Body of pancreas (tissue), 4 donors: ENCODE data around the gene CD34. TPM values are rescaled to one million over a fixed set of nuclear protein-coding genes. Genes with fewer than 3 reads are reported as not detected.

Source experiments
- ATAC-seq: fragments of 150-250 bp; one replicate; pipeline ENCODE4 v1.9.1; 2016
- DNase-seq, 4 donors: peaks; one replicate each; pipeline ENCODE4 v3.0.0-alpha.2; 2019
- H3K27ac ChIP-seq, 4 donors: fragments of 200-600 bp; sonication (generic); 1 replicate in 3 of 4; 2 replicates in 1 of 4; pipeline versions ENCODE4 v1.5.1 to v1.6.1; 2016 to 2019; ENCODE audit warnings: mild to moderate bottlenecking in 1 of 4, mixed read lengths in 1 of 4, moderate library complexity in 1 of 4
- H3K27me3 ChIP-seq, 2 donors: fragments of 200-600 bp; sonication (generic); one replicate each; pipeline ENCODE4 v1.6.0; 2016; ENCODE audit warnings: mild to moderate bottlenecking in 1 of 2
- H3K36me3 ChIP-seq, 2 donors: fragments of 200-600 bp; sonication (generic); replicated peaks in 1 of 2; 2 replicates each; pipeline ENCODE4 v1.5.1; 2016; ENCODE audit warnings: low read depth in 2 of 2; ENCODE audit not compliant: insufficient read depth in 1 of 2
- H3K4me1 ChIP-seq: fragments of 200-600 bp; sonication (generic); one replicate; pipeline ENCODE4 v1.6.0; 2016
- H3K4me3 ChIP-seq, 2 donors: fragments of 200-600 bp; sonication (generic); 1 replicate in 1 of 2; 2 replicates in 1 of 2; pipeline ENCODE4 v1.5.1; 2016 to 2019
- H3K9me3 ChIP-seq, 3 donors: fragments of 200-600 bp; sonication (generic); 1 replicate in 2 of 3; 2 replicates in 1 of 3; pipeline ENCODE4 v1.5.1; 2016
- CTCF ChIP-seq, 7 experiments: fragments of 450-650 bp in 4 of 7; fragments of 200-600 bp in 3 of 7; sonication (generic) in 3 of 7; IDR thresholded peaks; one replicate each; pipeline ENCODE4 v1.5.1; 2016 to 2019; ENCODE audit warnings: antibody characterized with exemption in 7 of 7
- POLR2A ChIP-seq, 3 donors: fragments of 450-650 bp; IDR thresholded peaks; one replicate each; pipeline ENCODE4 v1.6.1; 2016; ENCODE audit warnings: antibody characterized with exemption in 3 of 3, mild to moderate bottlenecking in 2 of 3
- WGBS, 2 donors: methylation state at CpG; one replicate each; pipeline ENCODE4 v1.1.5; 2017; 5-methylcytosine and 5-hydroxymethylcytosine counted together
- intact Hi-C: fragments of 100-400 bp; cut with DNase I; formaldehyde crosslinking; loops from one replicate; pipeline ENCODE4 v1.15.1; 2023
- total RNA-seq, 2 donors: library from RNA; depleted of rRNA; stranded (reverse); fragments of >200 nt; gene quantifications; one replicate each; pipeline ENCODE4 v1.1.0, GENCODE V29; 2016

The CD34 gene
- total RNA-seq, 2 donors from 2014 or later, result 11.5 to 14.8 TPM

GRCh38 chr1:207903767-207904166 is 7.2 kb downstream of the CD34 start:
- no peak overlapping the region for H3K4me3 ChIP-seq
- no peak overlapping the region for H3K27ac ChIP-seq
- ATAC-seq, result no peak
- intact Hi-C loops, result no loop called here
- no peaks in the 10 kb centered on the region for H3K9me3 ChIP-seq
- DNase-seq, result no peak
- H3K27me3 ChIP-seq, result no peaks in the 10 kb centered on the region
- H3K4me1 ChIP-seq, result no peaks in the 10 kb centered on the region
- 71 to 85% methylated on average over 3 of the region's 3 CpGs for WGBS, 2 donors
- H3K36me3 ChIP-seq, result no peaks in the 10 kb centered on the region
- TF ChIP-seq CTCF (IDR thresholded peaks at IDR 0.05), result no peak
- no peak for TF ChIP-seq POLR2A (IDR thresholded peaks at IDR 0.05)

GRCh38 chr1:207903053-207903452 is 7.9 kb downstream of the CD34 start:
- Histone ChIP-seq H3K27me3 (no peaks in the 10 kb centered on the region), H3K36me3 (no peaks in the 10 kb centered on the region), H3K27ac (no peak overlapping the region), H3K4me3 (no peak overlapping the region), H3K9me3 (no peaks in the 10 kb centered on the region), H3K4me1 (no peaks in the 10 kb centered on the region)
- intact Hi-C loops, result no loop called here
- 69 to 79% methylated on average over 2 of the region's 2 CpGs for WGBS, 2 donors
- ATAC-seq (no peak), DNase-seq (no peak)
- no peak for TF ChIP-seq POLR2A (IDR thresholded peaks at IDR 0.05)
- TF ChIP-seq CTCF (IDR thresholded peaks at IDR 0.05), result no peak

DNA sequence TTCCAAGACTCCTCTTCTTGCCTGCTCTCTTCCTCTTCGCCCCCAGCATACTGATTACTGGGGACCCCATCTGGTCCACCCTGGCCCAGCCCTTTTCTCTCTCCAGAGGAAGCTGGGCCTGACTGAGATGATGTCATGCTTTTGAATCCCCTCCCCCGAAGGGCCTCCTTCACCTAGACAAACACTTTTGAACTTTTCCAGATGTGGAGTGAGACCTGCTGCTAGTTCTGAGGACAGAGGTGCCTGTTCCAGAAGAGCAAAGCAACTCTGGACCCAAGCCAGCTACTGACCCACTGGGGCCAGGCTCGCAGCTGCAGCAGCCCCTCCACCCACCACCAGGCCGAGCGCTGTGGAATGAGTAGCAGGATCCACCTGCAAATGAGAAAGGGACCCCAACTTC is 8.4 kb downstream of the CD34 start:
- Histone ChIP-seq H3K4me3 (no peak overlapping the region), H3K4me1 (no peaks in the 10 kb centered on the region), H3K9me3 (no peaks in the 10 kb centered on the region), H3K36me3 (no peaks in the 10 kb centered on the region), H3K27me3 (no peaks in the 10 kb centered on the region), H3K27ac (no peak overlapping the region)
- DNase-seq, result no peak
- WGBS, 2 donors, result 63 to 75% methylated on average over 5 of the region's 5 CpGs
- ATAC-seq, result no peak
- TF ChIP-seq CTCF (IDR thresholded peaks at IDR 0.05) (no peak), POLR2A (IDR thresholded peaks at IDR 0.05) (no peak)
- intact Hi-C loops, result no loop called here

GRCh38 chr1:207901041-207901653 is 9.8 kb downstream of the CD34 start:
- 83 to 92% methylated on average over 2 of the region's 2 CpGs for WGBS, 2 donors
- Histone ChIP-seq H3K27me3 (no peaks in the 10 kb centered on the region), H3K36me3 (no peaks in the 10 kb centered on the region), H3K9me3 (no peaks in the 10 kb centered on the region), H3K4me3 (no peak overlapping the region), H3K4me1 (no peaks in the 10 kb centered on the region), H3K27ac (no peak overlapping the region)
- intact Hi-C loops, result no loop called here
- DNase-seq (no peak), ATAC-seq (no peak)
- no peak for TF ChIP-seq POLR2A (IDR thresholded peaks at IDR 0.05)
- no peak for TF ChIP-seq CTCF (IDR thresholded peaks at IDR 0.05)

DNA sequence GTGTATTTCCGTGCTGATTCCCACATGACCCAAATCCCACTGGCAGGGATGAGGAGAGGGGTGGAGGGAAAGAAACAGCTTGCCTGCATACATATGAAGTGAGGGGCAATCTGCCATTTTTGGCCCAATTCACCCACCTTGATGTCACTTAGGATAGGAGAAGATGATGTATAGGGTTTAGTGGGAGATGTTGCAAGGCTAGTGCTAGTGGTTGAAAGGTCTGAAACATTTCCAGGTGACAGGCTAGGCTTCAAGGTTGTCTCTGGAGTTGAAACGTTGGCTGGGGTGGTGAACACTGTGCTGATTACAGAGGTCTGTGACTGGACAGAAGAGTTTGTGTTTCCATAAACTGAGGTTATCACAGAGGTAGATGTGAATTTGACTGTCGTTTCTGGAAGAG is 12.1 kb downstream of the CD34 start:
- H3K4me1 ChIP-seq, result no peaks in the 10 kb centered on the region
- no peaks in the 10 kb centered on the region for H3K36me3 ChIP-seq
- no peak for DNase-seq
- H3K27me3 ChIP-seq, result no peaks in the 10 kb centered on the region
- intact Hi-C loops, result no loop called here
- H3K9me3 ChIP-seq, result no peaks in the 10 kb centered on the region
- TF ChIP-seq CTCF (IDR thresholded peaks at IDR 0.05), result no peak
- TF ChIP-seq POLR2A (IDR thresholded peaks at IDR 0.05), result no peak
- H3K27ac ChIP-seq, result no peak overlapping the region
- 39 to 42% methylated on average over 3 of the region's 3 CpGs for WGBS, 2 donors
- ATAC-seq, result no peak
- no peak overlapping the region for H3K4me3 ChIP-seq
